BLaER1 treated with 17β-estradiol and CSF1 and Interleukin-3, amounts not matched to agents 10 nM and 100 nM (cell line): ENCODE results near the gene CMSS1.

Source experiments
- H3K27ac ChIP-seq, 11 experiments: shearing (Covaris generic); formaldehyde crosslinking; 2 replicates each; pipeline ENCODE4 v1.8.1; 2022
- H3K27me3 ChIP-seq, 11 experiments: shearing (Covaris generic); formaldehyde crosslinking; 2 replicates each; pipeline ENCODE4 v1.8.1; 2022
- H3K36me3 ChIP-seq, 11 experiments: shearing (Covaris generic); formaldehyde crosslinking; 2 replicates each; pipeline ENCODE4 v1.8.1; 2022
- H3K4me1 ChIP-seq, 10 experiments: shearing (Covaris generic); formaldehyde crosslinking; 2 replicates each; pipeline ENCODE4 v1.8.1; 2022
- H3K4me2 ChIP-seq, 11 experiments: shearing (Covaris generic); formaldehyde crosslinking; 2 replicates each; pipeline ENCODE4 v1.8.1; 2022
- H3K4me3 ChIP-seq, 10 experiments: shearing (Covaris generic); formaldehyde crosslinking; 2 replicates each; pipeline ENCODE4 v1.8.1; 2022
- H3K9ac ChIP-seq, 11 experiments: shearing (Covaris generic); formaldehyde crosslinking; 2 replicates each; pipeline ENCODE4 v1.8.1; 2022
- H3K9me3 ChIP-seq, 11 experiments: shearing (Covaris generic); formaldehyde crosslinking; replicated peaks in 1 of 11; 2 replicates each; pipeline ENCODE4 v1.8.1; 2022
- H4K20me1 ChIP-seq, 11 experiments: shearing (Covaris generic); formaldehyde crosslinking; 2 replicates each; pipeline ENCODE4 v1.8.1; 2022
- Cebpa-rat ChIP-seq, 11 experiments: shearing (Covaris generic); IDR thresholded peaks; 2 replicates each; pipeline ENCODE4 v1.8.1; 2022

Gene CMSS1

GRCh38 chr3:100010087-100010417 lies 192.4 kb downstream of the CMSS1 start:
- H3K4me1 ChIP-seq: peaks cover 0 to 8% (median 0%) of the 10 kb centered on the region in 10 experiments; a peak in 3 of 20 replicates
- no peak overlapping the region for H3K9ac ChIP-seq
- no peaks in the 10 kb centered on the region for H3K27me3 ChIP-seq
- H3K36me3 ChIP-seq: peaks cover 0 to 17% (median 7%) of the 10 kb centered on the region in 11 experiments; a peak in 10 of 22 replicates
- peaks cover 0 to 25% (median 0%) of the 10 kb centered on the region in 11 experiments; a peak in 3 of 22 replicates for H4K20me1 ChIP-seq
- TF ChIP-seq Cebpa-rat (IDR thresholded peaks at IDR 0.05): no peak
- H3K4me3 ChIP-seq: no peak overlapping the region
- peaks cover 3 to 10% (median 5%) of the 10 kb centered on the region in 11 experiments; a peak in 21 of 22 replicates for H3K9me3 ChIP-seq
- H3K27ac ChIP-seq: no peak overlapping the region
- H3K4me2 ChIP-seq: 0 out of 22 replicates have a peak overlapping the region, but pooled peaks of 1 of the 11 experiments have one; percentile 15

DNA sequence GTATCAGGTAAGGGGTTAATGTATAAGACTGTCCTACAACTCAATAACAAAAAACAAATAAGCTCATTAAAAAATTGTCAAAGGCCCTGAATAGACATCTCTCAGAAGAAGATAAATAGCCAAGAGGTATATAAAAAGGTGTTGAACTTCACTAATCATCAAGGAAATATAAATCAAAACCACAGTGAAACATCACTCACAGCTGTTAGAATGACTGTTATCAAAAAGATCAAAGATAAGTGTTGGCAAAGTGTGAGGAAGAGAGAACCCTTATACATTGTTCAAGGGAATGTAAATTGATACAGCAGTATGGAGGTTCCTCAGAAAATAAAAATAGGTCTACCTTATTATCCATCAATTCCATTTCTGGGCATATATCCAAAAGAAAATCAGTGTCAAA lies 201.1 kb downstream of the CMSS1 start:
- no peak overlapping the region for H3K4me3 ChIP-seq
- no peaks in the 10 kb centered on the region for H3K27me3 ChIP-seq
- TF ChIP-seq Cebpa-rat (IDR thresholded peaks at IDR 0.05): no peak
- peaks cover 0 to 16% (median 3%) of the 10 kb centered on the region in 11 experiments; a peak in 8 of 22 replicates for H3K36me3 ChIP-seq
- no peaks in the 10 kb centered on the region; a peak in 1 of 22 replicates for H4K20me1 ChIP-seq
- H3K9ac ChIP-seq: no peak overlapping the region
- H3K4me2 ChIP-seq: no peak overlapping the region
- no peak overlapping the region for H3K27ac ChIP-seq
- peaks cover 0 to 7% (median 0%) of the 10 kb centered on the region in 10 experiments; a peak in 3 of 20 replicates for H3K4me1 ChIP-seq
- peaks cover 9 to 15% (median 11%) of the 10 kb centered on the region in 11 experiments; a peak in 21 of 22 replicates for H3K9me3 ChIP-seq

GRCh38 chr3:100019719-100020118 lies 202.1 kb downstream of the CMSS1 start:
- no peak overlapping the region for H3K4me3 ChIP-seq
- TF ChIP-seq Cebpa-rat (IDR thresholded peaks at IDR 0.05): no peak
- H3K9ac ChIP-seq: no peak overlapping the region
- H3K4me1 ChIP-seq: peaks cover 0 to 7% (median 0%) of the 10 kb centered on the region in 10 experiments; a peak in 3 of 20 replicates
- H4K20me1 ChIP-seq: no peaks in the 10 kb centered on the region; a peak in 1 of 22 replicates
- no peak overlapping the region for H3K4me2 ChIP-seq
- H3K27ac ChIP-seq: no peak overlapping the region
- peaks cover 0 to 14% (median 3%) of the 10 kb centered on the region in 11 experiments; a peak in 8 of 22 replicates for H3K36me3 ChIP-seq
- H3K9me3 ChIP-seq: peaks cover 7 to 11% (median 9%) of the 10 kb centered on the region in 11 experiments; a peak in 21 of 22 replicates
- no peaks in the 10 kb centered on the region for H3K27me3 ChIP-seq

DNA sequence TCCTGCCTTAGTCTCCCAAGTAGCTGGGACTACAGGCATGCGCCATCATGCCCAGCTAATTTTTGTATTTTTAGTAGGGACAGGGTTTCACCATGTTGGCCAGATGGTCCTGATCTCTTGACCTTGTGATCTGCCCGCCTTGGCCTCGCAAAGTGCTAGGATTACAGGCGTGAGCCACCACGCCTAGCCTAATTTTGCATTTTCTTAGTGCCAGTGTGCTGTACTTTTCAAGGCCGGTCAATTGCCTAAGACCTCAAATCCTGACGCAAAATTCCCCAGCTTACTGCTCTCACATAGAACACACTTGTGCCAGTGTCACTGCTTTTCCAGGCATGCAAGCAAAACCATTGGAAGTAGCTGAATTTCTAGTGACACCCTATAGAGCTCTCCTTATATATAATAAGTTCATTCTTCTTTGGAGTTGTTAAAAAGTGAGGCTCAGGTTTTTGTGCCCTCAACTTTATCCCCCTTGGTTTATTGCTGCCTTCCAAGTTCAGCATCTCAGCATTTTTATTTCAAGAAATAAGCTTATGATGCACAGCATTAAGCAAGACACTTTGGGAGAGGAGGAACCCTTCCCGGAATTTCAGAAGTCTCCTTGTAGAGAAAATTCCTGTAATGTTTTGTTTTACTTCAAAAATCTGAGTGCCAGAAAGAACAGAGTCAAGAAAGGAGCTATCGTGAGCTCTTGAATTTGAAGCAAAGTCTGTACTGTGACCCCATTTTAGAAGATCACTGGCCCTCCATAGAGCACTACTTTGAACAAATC lies 203.4 kb downstream of the CMSS1 start:
- Histone ChIP-seq H3K9me3 (no peaks in the 10 kb centered on the region), H3K27me3 (no peaks in the 10 kb centered on the region), H3K4me3 (no peak overlapping the region), H3K9ac (no peak overlapping the region), H3K4me2 (no peak overlapping the region), H3K4me1 (peaks cover 0 to 7% (median 0%) of the 10 kb centered on the region in 10 experiments; a peak in 3 of 20 replicates), H3K36me3 (peaks cover 0 to 11% (median 0%) of the 10 kb centered on the region in 11 experiments; a peak in 6 of 22 replicates), H3K27ac (no peak overlapping the region), H4K20me1 (no peaks in the 10 kb centered on the region; a peak in 1 of 22 replicates)
- TF ChIP-seq Cebpa-rat (IDR thresholded peaks at IDR 0.05): no peak

GRCh38 chr3:100022506-100022905 lies 204.8 kb downstream of the CMSS1 start:
- no peaks in the 10 kb centered on the region for H3K27me3 ChIP-seq
- H3K36me3 ChIP-seq: peaks cover 0 to 12% (median 0%) of the 10 kb centered on the region in 11 experiments; a peak in 6 of 22 replicates
- H3K4me3 ChIP-seq: no peak overlapping the region
- no peaks in the 10 kb centered on the region; a peak in 1 of 22 replicates for H4K20me1 ChIP-seq
- no peak overlapping the region for H3K27ac ChIP-seq
- TF ChIP-seq Cebpa-rat (IDR thresholded peaks at IDR 0.05): no peak
- no peak overlapping the region for H3K9ac ChIP-seq
- peaks cover 0 to 18% (median 10%) of the 10 kb centered on the region in 10 experiments; a peak in 12 of 20 replicates for H3K4me1 ChIP-seq
- H3K9me3 ChIP-seq: no peaks in the 10 kb centered on the region
- H3K4me2 ChIP-seq: no peak overlapping the region

- Histone ChIP-seq H3K9me3 (no peaks in the 10 kb centered on the region), H3K4me1 (peaks cover 0 to 19% (median 10%) of the 10 kb centered on the region in 10 experiments; a peak in 12 of 20 replicates), H3K4me2 (peak overlapping the region in 1 of 11 experiments; percentile 18; a peak in 1 of 22 replicates), H3K36me3 (peaks cover 0 to 18% (median 0%) of the 10 kb centered on the region in 11 experiments; a peak in 5 of 22 replicates), H3K9ac (no peak overlapping the region), H3K4me3 (no peak overlapping the region), H3K27ac (no peak overlapping the region), H4K20me1 (no peaks in the 10 kb centered on the region; a peak in 1 of 22 replicates), H3K27me3 (no peaks in the 10 kb centered on the region)
- TF ChIP-seq Cebpa-rat (IDR thresholded peaks at IDR 0.05): no peak
These were observed 205.5 kb downstream of the CMSS1 start for GRCh38 chr3:100023150-100023549.

DNA sequence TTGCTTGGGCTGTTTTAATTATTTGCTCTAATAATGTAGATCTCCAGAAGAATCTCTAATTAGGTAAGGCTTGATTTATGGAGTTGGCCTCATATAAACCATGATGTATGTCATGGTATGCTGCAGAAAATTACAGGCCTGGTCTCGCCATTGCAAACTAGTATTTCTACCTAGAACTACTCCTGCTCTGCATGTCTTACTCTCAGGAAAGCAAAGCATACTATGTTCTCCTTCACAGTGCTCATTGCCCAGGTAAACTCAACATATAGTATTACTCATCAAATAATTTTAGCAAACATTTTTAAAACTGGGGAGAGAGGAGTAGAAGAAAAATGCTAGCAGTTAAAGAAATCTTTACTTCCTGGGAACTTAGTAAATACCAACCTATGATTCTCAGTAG lies 205.9 kb downstream of the CMSS1 start:
- H3K9me3 ChIP-seq: no peaks in the 10 kb centered on the region
- TF ChIP-seq Cebpa-rat (IDR thresholded peaks at IDR 0.05): no peak
- H3K4me3 ChIP-seq: no peak overlapping the region
- peaks cover 0 to 19% (median 10%) of the 10 kb centered on the region in 10 experiments; a peak in 12 of 20 replicates for H3K4me1 ChIP-seq
- no peak overlapping the region for H3K27ac ChIP-seq
- peaks cover 0 to 20% (median 0%) of the 10 kb centered on the region in 11 experiments; a peak in 5 of 22 replicates for H3K36me3 ChIP-seq
- no peaks in the 10 kb centered on the region; a peak in 1 of 22 replicates for H4K20me1 ChIP-seq
- no peak overlapping the region for H3K4me2 ChIP-seq
- no peak overlapping the region for H3K9ac ChIP-seq
- H3K27me3 ChIP-seq: no peaks in the 10 kb centered on the region

- H3K9ac ChIP-seq: no peak overlapping the region
- no peaks in the 10 kb centered on the region; a peak in 1 of 22 replicates for H4K20me1 ChIP-seq
- H3K27ac ChIP-seq: no peak overlapping the region
- TF ChIP-seq Cebpa-rat (IDR thresholded peaks at IDR 0.05): no peak
- H3K4me1 ChIP-seq: peaks cover 0 to 19% (median 10%) of the 10 kb centered on the region in 10 experiments; a peak in 12 of 20 replicates
- peaks cover 0 to 24% (median 0%) of the 10 kb centered on the region in 11 experiments; a peak in 5 of 22 replicates for H3K36me3 ChIP-seq
- no peak overlapping the region for H3K4me2 ChIP-seq
- H3K4me3 ChIP-seq: no peak overlapping the region
- H3K27me3 ChIP-seq: no peaks in the 10 kb centered on the region
- H3K9me3 ChIP-seq: no peaks in the 10 kb centered on the region
These were observed 207.1 kb downstream of the CMSS1 start for GRCh38 chr3:100024520-100025303.
